ENCODE results near the gene MYO19.
"Not testable (repeated sequence)": the region's sequence is repeated elsewhere in the genome, so short reads cannot be mapped to it uniquely, and the experiment has no call there.

The MYO19 gene

DNA sequence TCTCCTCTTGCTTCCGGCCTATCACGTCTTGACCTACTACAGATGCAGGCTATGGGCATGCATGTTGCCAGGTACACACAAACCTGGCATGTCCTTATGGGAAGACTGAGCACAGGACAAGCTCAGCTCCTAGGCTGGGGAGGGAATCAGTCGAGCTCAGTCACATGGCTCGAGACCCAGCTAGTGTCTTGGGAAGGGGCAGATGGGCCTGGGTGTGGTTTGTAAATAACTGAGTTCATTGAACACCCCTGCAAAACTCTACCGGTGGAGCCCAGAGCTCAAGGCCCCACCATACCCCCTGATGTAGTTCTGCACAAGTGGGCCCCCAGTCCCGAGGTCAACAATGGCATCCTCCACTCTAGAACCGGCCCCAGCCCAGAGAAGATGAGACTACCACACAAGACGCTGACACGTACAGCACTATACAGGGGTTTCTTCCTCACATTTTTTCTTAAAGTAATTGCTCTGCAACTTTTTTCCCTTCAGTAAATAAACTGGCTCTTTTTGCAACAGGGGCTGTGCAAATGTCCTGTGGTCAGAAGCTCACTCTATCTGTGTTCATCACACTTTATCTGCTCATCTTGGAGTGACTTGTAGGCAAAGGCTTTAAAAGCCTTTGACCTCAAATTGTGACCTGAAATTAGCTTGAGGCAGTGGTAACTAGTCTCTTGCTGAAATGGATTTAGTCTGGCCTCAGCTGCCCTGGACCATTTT lies 25.2 kb downstream of the MYO19 start:
- no peak for DNase-seq (ENCODE audit: low read depth)
- no peak for TF ChIP-seq CTCF (conservative IDR thresholded peaks at IDR 0.05; ENCODE audit: control insufficient read depth, insufficient read depth, low read depth, low read length)
- H3K4me3 ChIP-seq (ENCODE audit: control insufficient read depth, low read depth, low read length) = no peak overlapping the region

- not testable (repeated sequence) for DNase-seq (ENCODE audit: low read depth); H3K4me3 ChIP-seq (ENCODE audit: control insufficient read depth, low read depth, low read length)
Observed at GRCh38 chr17:36508439-36508838, 26.2 kb downstream of the MYO19 start.

GRCh38 chr17:36507266-36507665 lies 27.4 kb downstream of the MYO19 start:
- H3K4me3 ChIP-seq (ENCODE audit: control insufficient read depth, low read depth, low read length) = no peak overlapping the region
- TF ChIP-seq CTCF (conservative IDR thresholded peaks at IDR 0.05; ENCODE audit: control insufficient read depth, insufficient read depth, low read depth, low read length) = no peak
- no peak for DNase-seq (ENCODE audit: low read depth)

DNA sequence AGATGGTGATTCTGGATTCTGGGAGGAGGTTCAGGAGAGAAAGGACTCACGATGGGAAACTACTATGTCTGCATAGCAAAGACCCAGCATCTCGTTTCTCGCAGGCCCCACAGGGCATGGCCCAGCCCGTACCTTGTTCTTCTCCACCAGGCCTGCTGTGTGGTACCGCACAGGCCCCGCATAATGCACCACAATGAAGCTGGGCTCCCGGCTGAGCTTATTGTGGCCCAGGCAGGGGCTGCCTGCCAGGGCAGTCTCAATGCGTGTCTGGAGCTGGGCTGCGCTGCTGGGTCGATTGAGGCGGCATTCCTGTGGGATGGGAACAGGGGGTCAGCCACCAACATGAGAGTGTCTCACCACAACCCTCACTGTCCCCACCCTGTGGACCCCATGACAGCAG lies 27.8 kb downstream of the MYO19 start:
- H3K4me3 ChIP-seq (ENCODE audit: control insufficient read depth, low read depth, low read length) = no peak overlapping the region
- DNase-seq (ENCODE audit: low read depth) = no peak
- no peak for TF ChIP-seq CTCF (conservative IDR thresholded peaks at IDR 0.05; ENCODE audit: control insufficient read depth, insufficient read depth, low read depth, low read length)

GRCh38 chr17:36506249-36506826 lies 28.3 kb downstream of the MYO19 start:
- no peak overlapping the region for H3K4me3 ChIP-seq (ENCODE audit: control insufficient read depth, low read depth, low read length)
- TF ChIP-seq CTCF (conservative IDR thresholded peaks at IDR 0.05; ENCODE audit: control insufficient read depth, insufficient read depth, low read depth, low read length) = no peak
- no peak for DNase-seq (ENCODE audit: low read depth)

GRCh38 chr17:36505171-36505570 lies 29.5 kb downstream of the MYO19 start:
- no peak for TF ChIP-seq CTCF (conservative IDR thresholded peaks at IDR 0.05; ENCODE audit: control insufficient read depth, insufficient read depth, low read depth, low read length)
- no peak for DNase-seq (ENCODE audit: low read depth)

GRCh38 chr17:36504156-36504545 lies 30.5 kb downstream of the MYO19 start:
- no peak for TF ChIP-seq CTCF (conservative IDR thresholded peaks at IDR 0.05; ENCODE audit: control insufficient read depth, insufficient read depth, low read depth, low read length)
- no peak for DNase-seq (ENCODE audit: low read depth)
- no peak overlapping the region for H3K4me3 ChIP-seq (ENCODE audit: control insufficient read depth, low read depth, low read length)

More at GRCh38 chr17:36505171-36505570, 29.5 kb downstream of the MYO19 start:
- no peak overlapping the region for H3K4me3 ChIP-seq (ENCODE audit: control insufficient read depth, low read depth, low read length)
